Measurements from ENCODE around the gene WNT9B.

The WNT9B gene

DNA sequence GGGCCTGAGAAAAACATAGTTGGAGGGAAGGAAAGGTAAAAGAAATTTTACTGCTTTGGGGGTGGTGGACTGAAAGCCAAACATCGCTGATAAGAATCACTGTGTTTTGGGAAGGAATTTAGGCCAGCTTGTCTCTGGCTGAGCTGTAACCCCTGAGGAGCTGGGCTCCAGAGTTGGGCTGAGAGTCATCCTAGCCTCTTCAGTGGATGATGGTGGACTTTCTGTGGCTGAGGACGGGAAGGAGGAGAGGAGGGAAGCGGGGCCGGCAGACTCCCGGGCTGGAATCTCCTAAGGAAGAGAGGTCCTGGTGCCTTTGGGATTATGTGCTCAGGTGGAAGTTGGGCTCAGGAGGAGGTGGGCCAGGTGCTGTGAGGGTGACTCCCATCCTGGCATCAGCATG is 8.6 kb downstream of the WNT9B start:
- no peak for DNase-seq

DNA sequence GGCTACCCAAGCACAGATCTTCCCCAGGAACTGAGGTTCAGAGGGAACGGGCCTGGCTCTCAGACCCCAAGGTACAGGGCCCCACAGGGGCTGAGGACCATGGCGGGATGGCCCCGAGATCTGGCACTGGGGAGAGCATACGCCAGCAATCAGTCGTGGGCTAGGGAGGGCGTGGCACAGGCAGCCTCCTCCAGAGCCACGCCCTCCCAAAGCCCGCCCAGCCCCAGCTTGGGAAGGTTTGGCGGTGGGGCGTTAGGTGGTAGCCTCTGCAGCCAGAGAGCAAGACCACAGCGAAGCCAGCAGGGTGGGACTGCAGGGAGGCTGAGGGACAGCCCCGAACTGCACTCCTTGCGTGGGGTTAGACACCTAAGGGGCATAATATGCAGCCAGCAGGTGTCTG is 11.6 kb downstream of the WNT9B start:
- no peak for DNase-seq

DNA sequence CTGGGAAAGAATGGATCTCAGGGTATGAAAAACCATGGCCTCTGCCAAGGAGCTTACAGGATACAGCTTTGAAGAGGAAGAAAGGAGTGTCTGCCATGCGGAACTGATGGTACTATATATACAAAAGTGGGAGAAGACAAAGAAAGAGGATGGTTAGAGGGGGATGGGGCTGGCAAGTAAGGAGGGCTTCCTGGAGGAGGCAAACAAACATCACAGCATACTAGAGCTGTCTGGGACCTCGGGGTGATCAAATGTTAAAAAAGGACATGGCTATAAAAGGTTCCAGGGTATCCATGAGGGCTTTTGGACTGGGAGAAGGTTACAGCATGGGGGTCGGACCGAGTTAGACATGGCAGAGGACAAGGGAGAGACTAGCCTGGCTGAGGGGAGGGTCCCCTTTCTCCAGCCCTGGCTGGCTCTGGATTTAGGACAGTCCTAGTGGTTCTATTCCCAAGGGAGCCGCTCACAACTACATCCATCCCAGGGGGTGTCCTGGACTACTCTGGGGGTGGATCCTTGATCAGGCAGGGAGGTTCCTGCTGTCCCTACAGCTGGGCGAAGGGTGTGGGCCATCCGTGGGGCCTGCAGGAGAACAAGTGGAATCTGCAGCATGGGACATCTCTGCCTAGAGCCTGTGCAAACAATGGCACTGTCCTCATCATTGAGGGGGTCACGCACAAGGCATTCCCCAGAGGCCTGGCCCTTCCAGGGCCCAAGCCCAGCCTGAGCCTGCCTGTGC is 12.2 kb downstream of the WNT9B start:
- DNase-seq: no peak

DNA sequence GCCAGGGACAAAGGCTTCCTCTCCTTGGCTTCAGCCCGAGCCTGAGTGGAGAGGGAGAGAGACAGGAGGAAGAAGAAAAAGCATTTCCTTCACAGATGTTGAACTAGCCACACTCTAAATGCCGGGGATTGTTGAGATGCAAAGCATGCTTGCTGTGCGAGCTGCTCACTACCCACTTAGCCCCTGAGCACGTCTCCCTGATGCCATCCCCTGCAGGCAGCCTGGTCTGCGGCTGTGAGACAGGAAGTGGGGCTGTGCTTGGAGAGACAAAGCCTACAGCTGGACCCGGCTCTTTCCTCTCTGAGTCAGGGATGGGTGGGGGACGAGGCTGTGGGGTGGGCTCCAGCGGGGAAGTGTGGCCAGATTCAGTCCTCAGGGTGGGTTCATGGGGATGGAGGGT is 13.7 kb downstream of the WNT9B start:
- DNase-seq: no peak

GRCh38 chr17:46866325-46866724 is 14.9 kb downstream of the WNT9B start:
- DNase-seq: no peak

DNA sequence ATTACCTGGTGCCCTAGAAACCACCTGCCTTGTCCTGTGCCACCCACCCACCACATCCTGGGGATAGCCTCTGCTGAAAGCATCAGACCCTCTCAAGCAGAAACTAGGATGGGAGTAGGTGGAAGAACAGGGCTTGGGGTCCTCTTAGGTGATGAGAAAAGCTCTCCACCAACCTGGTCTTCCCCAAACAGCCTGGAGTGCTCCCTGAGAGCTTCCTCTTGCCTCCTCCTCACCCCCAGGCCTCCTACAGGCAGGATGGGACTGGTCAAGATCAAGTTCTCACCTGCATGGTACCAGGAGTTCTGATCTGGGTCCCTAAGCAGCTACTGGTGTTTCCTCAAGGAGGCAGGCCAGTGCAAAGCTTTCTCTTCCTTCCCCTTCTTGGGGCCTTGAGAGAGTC is 15.4 kb downstream of the WNT9B start:
- DNase-seq: no peak

DNA sequence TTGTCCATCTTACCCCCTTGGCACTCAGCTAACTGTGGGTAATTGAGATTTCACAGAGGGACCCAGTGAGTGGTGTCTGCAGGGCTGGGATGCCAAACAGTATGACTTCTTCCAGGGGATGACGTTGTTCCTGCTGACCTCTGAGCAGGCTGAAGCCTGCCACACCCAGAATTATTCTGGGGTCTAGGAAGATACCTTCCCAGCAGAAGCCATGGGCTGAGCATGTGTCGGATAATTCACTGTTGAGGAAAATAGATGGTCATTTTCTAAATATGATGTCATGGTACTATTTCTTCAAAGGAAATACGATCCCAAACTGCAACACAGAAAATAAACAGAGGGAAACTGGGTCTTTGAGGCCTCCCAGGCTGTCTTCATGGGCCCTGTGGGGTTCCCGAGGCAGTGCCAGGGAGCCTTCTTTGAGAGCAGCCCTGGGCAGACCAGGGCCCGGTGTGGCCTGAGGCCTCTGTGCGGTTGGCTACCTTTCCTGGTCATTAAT is 17.4 kb downstream of the WNT9B start:
- DNase-seq: no peak

GRCh38 chr17:46869296-46869695 is 17.9 kb downstream of the WNT9B start:
- no peak for DNase-seq

DNA sequence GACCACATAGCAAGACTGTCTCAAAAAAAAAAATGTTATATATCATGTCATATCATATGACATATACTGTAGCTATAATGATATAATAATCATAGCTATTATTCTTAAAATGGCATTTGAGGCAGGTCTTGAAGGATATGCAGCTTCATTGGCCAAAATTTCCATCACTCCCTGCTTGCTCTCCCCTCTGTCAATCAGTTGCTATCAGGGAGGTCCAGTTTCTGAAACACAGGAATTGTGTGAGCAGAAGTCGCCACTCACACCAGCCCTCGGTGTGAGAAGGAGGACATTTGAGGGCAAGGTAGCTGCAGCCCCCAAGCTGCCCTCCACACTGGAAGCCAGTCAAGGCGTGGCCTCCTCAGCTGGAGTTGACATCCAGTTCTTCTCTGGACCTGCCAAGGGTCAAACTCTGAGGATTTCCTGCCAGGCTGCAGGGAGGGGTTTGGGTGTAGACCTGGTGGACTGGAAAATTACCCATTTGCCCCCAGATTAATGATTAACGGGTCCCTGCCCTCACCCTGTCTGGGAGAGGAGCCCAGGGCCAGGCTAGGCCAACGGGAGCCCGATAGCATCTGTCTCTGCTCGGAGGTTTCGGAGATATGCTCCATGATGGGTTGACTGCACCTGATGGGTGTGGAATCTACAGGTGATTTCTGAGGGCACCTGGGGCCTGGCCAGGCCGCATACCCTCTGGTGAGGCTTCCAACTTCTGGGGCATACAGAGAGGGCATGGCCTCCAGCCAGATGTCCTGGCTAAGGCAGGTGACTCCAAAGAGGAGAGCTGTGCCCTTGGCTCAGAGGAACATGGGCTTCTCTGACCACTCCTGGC is 18.8 kb downstream of the WNT9B start:
- no peak for DNase-seq

DNA sequence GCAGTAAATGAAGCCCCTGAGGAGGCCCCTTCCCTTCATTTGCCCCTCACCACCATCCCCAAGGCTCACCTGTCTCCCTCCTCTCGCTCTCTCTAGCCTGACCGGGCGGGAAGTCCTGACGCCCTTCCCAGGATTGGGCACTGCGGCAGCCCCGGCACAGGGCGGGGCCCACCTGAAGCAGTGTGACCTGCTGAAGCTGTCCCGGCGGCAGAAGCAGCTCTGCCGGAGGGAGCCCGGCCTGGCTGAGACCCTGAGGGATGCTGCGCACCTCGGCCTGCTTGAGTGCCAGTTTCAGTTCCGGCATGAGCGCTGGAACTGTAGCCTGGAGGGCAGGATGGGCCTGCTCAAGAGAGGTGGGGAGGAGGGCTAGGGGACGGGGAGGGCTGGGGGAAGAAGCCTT is 21.0 kb downstream of the WNT9B start:
- no peak for DNase-seq

DNA sequence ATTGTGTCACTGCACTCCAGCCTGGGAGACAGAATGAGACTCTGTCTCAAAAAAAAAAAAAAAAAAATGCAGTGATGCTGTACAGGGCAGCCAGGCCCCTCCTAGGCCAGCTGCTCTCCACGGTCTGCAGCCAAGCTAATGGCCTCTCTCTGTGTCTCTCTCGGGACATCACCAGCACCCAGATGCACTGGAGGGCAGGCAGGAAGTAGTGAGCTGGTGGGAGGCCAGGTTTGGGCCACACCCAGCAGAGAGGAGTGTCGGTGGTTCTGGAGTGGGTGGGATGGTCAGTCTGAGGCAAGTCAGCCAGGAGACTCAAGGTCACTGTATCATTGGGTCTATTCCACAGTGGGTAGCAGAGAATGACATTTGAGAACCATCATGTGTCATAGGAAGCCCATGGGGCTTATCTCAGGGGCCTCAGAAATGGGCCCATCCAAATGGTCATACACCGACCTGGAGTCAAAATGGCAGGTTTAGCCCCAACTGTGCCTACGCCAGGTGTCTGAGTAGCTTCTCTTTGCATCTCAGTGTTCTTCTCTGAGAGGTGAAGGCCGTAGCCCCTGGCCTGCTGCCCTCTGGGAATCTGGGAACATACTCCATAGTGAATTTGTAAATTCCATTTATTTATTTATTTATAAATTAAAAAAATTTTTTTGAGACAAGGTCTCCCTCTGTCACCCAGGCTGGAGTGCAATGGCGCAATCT is 22.7 kb downstream of the WNT9B start:
- DNase-seq: no peak

- no peak for DNase-seq
Measured at GRCh38 chr17:46874906-46875305, 23.5 kb downstream of the WNT9B start.

DNA sequence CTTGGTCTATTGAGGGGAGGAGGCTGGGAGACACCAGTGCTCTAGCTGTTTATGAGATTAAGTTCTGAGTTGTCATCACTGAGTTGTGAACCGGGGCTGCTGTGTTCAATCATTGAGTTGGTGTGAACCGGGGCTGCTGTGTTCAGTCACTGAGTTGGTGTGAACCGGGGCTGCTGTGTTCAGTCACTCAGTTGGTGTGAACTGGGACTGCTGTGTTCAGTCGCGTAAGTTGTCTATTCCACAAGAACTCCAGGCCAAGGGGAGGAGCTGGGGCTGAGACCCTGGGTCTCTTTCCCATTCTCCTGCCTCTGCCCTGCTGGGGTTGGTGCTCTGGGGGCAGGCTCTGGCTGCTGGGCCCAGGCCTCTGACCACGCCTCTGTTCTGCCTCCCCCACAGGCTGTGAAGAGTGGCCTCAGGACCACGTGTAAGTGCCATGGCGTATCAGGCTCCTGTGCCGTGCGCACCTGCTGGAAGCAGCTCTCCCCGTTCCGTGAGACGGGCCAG is 24.5 kb downstream of the WNT9B start:
- peak; percentile 39 for DNase-seq

GRCh38 chr17:46876353-46876887 is 25.0 kb downstream of the WNT9B start:
- DNase-seq: peak; percentile 76

DNA sequence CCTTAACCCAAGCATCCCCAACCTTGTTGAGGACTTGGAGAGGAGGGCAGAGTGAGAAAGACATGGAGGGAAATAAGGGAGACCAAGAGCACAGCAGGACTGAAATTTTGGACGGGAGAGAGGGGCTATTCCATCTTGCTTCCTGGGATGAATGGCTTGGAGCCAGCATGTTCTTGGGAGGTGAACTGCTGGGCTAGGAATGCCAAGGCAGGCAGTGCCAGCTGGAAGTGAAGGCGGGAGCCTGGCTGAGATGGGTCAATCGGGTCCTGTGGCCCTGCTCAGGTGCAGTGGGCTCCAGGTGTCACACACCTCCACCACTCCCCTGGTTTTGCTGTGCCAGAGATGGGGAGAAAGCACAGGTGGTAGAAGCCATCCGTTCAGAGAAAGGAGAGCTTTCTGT is 25.5 kb downstream of the WNT9B start:
- no peak for DNase-seq

- DNase-seq: no peak
Measured at GRCh38 chr17:46877466-46877865, 26.1 kb downstream of the WNT9B start.

GRCh38 chr17:46878055-46878454 is 26.7 kb downstream of the WNT9B start:
- DNase-seq: no peak

GRCh38 chr17:46879101-46879500 is 27.7 kb downstream of the WNT9B start:
- no peak for DNase-seq

- no peak for DNase-seq
Measured at GRCh38 chr17:46881015-46881414, 29.6 kb downstream of the WNT9B start.

DNA sequence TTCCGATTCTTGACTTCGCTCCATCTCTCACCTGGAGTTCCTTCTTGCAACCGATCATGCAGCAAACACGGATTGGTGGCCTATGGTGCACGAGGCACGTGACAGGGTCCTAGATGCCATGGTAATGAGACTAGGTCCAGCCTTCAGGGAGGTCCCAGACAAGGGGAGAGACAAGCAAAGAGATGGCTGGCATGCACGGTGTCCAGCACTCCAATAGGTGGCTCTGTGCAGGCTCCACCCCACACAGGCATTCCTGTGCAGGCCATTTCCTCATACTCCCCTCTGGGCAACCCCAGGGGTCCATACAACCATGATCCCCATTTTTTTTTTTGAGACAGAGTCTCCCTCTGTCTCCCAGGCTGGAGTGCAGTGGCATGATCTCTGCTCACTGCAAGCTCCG is 31.3 kb downstream of the WNT9B start:
- no peak for DNase-seq

- peak; percentile 20 for DNase-seq
Measured at GRCh38 chr17:46883871-46884520, 32.6 kb downstream of the WNT9B start.

GRCh38 chr17:46884552-46884951 is 33.2 kb downstream of the WNT9B start:
- no peak for DNase-seq
